Measurements from ENCODE around the gene ERC1.

ERC1 gene

DNA sequence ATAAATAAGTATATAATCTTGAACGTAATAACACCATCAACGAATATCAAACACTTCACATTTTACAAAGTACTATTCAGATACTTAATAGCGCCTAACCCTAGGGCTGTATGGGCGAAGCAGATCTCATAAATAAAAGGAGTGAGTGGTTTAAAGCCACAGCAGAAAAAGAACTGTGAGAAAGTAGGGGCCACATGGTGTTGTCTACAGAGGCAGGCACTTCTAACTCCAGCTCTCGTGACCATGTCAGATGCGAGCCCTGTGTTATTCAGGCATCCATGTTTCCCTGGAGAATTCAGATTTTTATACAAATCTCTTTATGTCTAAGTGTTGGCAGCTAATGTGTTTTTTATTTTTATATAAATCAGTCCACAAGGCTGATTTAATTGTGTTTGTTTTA lies 391.1 kb downstream of the ERC1 start:
- H3K27ac ChIP-seq = no peak overlapping the region
- CTCF ChIA-PET = no interaction called here
- DNase-seq (ENCODE audit: low spot score) = no peak
- TF ChIP-seq, protein P1, sequence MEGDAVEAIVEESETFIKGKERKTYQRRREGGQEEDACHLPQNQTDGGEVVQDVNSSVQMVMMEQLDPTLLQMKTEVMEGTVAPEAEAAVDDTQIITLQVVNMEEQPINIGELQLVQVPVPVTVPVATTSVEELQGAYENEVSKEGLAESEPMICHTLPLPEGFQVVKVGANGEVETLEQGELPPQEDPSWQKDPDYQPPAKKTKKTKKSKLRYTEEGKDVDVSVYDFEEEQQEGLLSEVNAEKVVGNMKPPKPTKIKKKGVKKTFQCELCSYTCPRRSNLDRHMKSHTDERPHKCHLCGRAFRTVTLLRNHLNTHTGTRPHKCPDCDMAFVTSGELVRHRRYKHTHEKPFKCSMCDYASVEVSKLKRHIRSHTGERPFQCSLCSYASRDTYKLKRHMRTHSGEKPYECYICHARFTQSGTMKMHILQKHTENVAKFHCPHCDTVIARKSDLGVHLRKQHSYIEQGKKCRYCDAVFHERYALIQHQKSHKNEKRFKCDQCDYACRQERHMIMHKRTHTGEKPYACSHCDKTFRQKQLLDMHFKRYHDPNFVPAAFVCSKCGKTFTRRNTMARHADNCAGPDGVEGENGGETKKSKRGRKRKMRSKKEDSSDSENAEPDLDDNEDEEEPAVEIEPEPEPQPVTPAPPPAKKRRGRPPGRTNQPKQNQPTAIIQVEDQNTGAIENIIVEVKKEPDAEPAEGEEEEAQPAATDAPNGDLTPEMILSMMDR (conservative IDR thresholded peaks at IDR 0.05; ENCODE audit: low read depth) = no peak
- POLR2A ChIA-PET (ENCODE audit: low non-redundant PET) = no interaction called here

DNA sequence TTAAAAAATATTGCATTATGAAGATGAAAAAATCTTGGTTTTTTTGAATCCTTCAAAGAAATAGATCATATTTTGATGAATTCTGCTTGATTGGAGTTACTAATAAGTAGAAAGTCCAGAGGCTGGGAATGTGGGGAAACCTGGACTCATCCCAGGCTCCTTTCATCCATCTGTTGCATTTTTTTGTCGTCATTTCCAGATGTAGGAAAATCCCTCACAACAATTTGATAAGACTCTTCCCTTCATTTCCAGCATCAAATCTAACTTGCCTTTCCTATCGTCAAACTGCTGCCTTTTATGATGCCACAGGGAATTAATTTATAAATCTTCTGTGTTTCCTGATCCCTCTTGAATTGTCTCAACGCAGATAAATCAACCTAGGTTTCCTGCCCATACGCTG lies 391.8 kb downstream of the ERC1 start:
- ChIA-PET POLR2A (ENCODE audit: low non-redundant PET) (no interaction called here), CTCF (interaction anchor here (0.6 kb wide), 1 partner anchor 51 kb away, joined by 4 read pairs; no protein-coding TSS in a partner anchor)
- DNase-seq (ENCODE audit: low spot score) = no peak
- TF ChIP-seq, protein P1 (conservative IDR thresholded peaks at IDR 0.05; ENCODE audit: low read depth) = no peak
- H3K27ac ChIP-seq = no peak overlapping the region

DNA sequence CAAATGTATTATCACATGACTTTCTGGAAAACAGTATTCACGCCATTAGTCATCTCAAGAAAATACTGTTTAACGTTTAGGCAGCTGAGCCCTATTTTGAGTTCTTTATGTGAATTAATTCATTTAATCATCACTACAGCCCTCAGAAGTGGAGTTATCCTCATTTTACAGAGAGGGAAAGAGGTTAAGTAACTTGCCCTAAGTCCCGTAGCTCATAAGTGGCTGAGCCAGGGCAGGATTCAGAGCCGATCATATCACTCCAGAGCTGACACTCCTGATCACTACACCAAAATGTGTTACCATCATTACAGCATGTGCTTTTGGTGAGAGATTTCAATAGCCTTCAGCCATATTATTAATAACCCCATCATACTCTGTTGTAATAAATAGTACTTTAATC lies 392.7 kb downstream of the ERC1 start:
- ChIA-PET POLR2A (ENCODE audit: low non-redundant PET) (no interaction called here), CTCF (no interaction called here)
- no peak for DNase-seq (ENCODE audit: low spot score)
- H3K27ac ChIP-seq = no peak overlapping the region
- TF ChIP-seq, protein P1 (conservative IDR thresholded peaks at IDR 0.05; ENCODE audit: low read depth) = no peak

DNA sequence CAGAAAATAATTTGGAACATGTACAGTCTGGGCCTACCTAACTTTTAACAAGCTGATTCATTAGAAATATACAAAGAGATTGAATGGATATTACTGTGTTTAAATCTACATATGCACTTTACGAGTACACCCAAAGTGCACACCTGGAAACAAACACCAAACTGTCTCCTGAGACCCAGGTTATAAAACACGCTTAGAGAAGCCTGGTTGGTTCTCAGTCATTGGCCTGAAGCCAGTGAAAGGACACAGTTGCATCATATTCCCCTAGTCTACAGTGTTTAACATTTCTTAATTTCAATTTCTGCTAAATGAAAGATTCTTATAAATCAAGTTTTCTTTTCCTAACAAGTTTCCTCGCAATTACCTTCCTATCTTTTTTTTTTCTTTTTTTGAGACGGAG lies 393.9 kb downstream of the ERC1 start:
- TF ChIP-seq, protein P1 (conservative IDR thresholded peaks at IDR 0.05; ENCODE audit: low read depth) = no peak
- no peak overlapping the region for H3K27ac ChIP-seq
- CTCF ChIA-PET = no interaction called here
- no peak for DNase-seq (ENCODE audit: low spot score)
- POLR2A ChIA-PET (ENCODE audit: low non-redundant PET) = no interaction called here

DNA sequence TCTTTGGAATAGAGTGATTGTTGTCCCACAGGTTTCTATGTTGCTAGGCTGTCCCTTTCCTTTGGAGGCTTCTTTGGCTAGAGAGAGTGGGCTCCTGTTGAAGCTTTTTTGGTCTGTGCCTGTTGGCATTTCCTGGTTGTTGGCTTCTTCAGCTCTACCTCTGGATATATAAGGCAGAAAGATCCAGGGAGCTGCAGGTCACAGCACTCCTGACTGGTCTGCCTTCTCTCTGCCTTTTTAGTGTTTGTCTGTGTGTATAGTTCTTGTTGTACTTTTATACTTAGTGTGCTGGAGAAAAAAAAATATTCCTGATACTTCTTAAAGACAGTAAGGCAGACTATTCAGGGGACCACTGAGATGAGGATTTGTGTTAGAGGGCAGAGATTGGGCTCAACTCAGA lies 400.7 kb downstream of the ERC1 start:
- POLR2A ChIA-PET (ENCODE audit: low non-redundant PET) = no interaction called here
- no peak overlapping the region for H3K27ac ChIP-seq
- TF ChIP-seq, protein P1 (conservative IDR thresholded peaks at IDR 0.05; ENCODE audit: low read depth) = no peak
- CTCF ChIA-PET = no interaction called here
- no peak for DNase-seq (ENCODE audit: low spot score)

DNA sequence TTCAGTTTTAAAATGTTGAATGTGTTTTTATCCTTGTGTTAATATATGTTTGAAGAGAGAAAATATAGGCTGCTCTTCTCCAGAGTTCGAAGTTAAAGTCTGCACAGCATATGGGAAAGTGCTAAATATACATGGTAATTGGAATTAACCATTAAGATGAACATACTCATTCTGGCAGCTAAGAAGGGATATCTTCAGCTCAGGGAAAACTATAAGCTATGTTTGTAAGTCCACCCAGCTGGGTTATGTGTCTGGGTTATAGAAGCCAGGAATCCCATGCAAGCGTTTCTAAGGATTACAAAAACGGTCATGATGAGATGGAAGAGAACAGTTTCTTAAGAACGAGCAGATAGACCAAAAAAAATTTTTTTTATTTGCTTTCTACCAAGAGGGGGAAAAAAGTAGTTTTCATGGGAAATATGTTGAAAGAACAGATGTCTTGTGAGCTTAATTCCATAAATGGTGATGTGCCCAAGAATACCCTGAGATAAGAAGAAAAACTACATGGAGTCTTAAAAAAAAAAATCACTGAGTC lies 404.5 kb downstream of the ERC1 start:
- TF ChIP-seq, protein P1 (conservative IDR thresholded peaks at IDR 0.05; ENCODE audit: low read depth) = no peak
- POLR2A ChIA-PET (ENCODE audit: low non-redundant PET) = no interaction called here
- no peak overlapping the region for H3K27ac ChIP-seq

DNA sequence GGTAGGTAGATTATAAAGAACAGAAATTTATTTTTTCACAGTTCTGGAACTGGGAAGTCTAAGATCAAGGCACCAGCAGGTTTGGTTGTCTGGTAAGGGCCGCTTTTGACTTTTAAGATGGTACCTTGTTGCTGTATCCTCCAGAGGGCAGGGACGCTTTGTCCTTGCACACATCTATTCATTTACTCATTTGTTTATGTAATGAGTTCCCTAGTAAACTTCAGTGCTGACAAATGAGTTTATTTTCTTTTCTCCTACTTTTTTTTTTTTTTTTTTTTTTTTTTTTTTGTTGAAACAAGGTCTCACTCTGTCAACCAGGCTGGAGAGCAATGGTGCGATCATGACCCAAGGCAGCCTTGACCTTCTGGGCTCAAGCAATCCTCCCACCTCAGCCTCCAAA lies 407.6 kb downstream of the ERC1 start:
- no peak overlapping the region for H3K27ac ChIP-seq
- POLR2A ChIA-PET (ENCODE audit: low non-redundant PET) = no interaction called here
- TF ChIP-seq, protein P1 (conservative IDR thresholded peaks at IDR 0.05; ENCODE audit: low read depth) = no peak
- CTCF ChIA-PET = no interaction called here
- DNase-seq (ENCODE audit: low spot score) = no peak

More for the DNA sequence above, 404.5 kb downstream of the ERC1 start:
- no peak for DNase-seq (ENCODE audit: low spot score)
- CTCF ChIA-PET = interaction anchor here (0.5 to 0.7 kb wide), 2 partner anchors 127 to 209 kb away, joined by 3 to 6 read pairs; no protein-coding TSS in a partner anchor

Data from RWPE1 (cell line).